Endometrium (tissue), 2 donors: Measurements from ENCODE around the gene ZIC2.

Experiments
- FAIRE-seq: peaks from 2 replicates; lab custom pipeline; 2012; peaks lifted over from hg19 to GRCh38; lab: Jason Lieb, UNC
- donor health status: control.
- donor health status: control.

Gene ZIC2

DNA sequence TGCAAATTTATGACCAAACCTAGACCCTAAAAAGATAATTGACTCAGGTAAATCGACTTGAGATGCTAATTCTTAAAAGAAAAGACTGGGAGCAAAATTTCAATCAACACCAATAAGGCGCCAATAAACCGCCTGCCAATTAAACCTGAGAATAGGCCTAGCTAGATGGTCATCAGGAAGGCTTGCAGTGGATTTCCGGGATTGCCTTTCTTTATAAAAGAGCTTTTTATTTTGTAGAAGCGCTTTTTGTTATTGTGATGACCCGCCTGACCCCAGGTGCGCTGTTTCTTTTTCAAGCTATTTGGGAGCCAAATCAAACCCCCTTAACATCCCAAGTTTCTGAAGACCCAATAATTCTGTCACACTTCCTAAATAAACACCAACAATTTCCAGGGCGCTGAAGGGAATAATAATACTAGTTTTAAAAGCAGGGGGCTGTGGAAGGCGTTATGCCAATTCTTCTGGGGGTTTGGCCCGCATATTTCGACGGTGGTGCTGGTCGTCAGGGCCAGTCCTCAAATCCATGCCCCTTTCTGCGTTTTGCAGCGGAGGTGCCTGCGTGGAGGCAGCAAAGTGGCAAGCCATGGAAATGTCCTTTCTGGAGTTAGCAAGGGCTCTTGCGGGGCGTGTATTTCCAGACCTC is 7.2 kb upstream of the ZIC2 start:
- no peak for FAIRE-seq

DNA sequence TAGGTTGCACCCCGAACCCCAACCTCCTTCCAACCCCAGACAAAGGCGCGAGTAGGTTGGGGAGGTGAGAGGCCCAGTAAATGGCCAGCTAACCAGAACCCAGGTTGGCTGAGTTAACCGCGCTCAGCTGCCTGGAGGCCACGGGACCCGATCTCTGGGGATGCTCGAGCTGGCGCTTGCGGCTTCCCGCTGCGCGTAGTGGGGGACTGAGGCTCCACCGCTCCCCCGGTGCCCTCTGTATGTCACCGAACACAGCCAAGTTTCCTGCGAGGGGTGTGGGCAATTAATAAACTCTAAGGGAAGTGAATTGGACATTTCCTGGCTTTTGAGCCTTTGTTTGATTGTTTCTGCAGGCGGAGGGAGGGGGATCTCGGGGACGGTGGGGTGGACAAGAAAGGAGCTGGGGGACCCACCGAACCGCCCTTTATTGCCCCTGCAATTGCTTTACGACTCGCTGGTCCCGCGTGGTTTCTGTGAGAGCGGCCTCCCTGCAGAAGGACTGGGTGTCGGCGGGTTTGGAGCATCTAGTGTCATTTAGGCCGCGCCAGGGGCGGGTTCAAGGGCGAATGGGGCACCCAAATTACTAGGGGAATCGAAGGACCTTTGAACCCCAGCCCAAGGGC is 6.5 kb upstream of the ZIC2 start:
- no peak for FAIRE-seq

- no peak for FAIRE-seq
Observed at GRCh38 chr13:99975626-99976025, 6.0 kb upstream of the ZIC2 start.

DNA sequence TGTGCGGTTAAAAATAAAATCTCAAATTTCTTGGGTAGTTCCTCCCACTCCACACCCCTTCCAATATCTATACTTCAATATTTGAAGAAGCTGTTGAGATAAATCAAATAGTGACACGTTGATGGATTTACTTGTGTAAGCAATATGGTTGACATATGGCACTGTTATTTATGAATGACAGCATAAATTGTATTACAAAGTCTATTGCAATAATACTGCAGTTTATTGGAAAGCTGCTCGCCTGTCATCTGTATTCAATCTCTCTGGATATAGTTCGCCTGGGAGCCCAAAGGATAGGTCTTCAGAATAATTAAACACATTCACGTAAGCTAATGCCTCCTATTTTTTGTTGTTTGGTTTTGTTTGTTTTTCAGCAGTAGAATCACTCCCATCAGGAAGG is 5.0 kb upstream of the ZIC2 start:
- FAIRE-seq = no peak

GRCh38 chr13:99977334-99977911 is 4.2 kb upstream of the ZIC2 start:
- no peak for FAIRE-seq

DNA sequence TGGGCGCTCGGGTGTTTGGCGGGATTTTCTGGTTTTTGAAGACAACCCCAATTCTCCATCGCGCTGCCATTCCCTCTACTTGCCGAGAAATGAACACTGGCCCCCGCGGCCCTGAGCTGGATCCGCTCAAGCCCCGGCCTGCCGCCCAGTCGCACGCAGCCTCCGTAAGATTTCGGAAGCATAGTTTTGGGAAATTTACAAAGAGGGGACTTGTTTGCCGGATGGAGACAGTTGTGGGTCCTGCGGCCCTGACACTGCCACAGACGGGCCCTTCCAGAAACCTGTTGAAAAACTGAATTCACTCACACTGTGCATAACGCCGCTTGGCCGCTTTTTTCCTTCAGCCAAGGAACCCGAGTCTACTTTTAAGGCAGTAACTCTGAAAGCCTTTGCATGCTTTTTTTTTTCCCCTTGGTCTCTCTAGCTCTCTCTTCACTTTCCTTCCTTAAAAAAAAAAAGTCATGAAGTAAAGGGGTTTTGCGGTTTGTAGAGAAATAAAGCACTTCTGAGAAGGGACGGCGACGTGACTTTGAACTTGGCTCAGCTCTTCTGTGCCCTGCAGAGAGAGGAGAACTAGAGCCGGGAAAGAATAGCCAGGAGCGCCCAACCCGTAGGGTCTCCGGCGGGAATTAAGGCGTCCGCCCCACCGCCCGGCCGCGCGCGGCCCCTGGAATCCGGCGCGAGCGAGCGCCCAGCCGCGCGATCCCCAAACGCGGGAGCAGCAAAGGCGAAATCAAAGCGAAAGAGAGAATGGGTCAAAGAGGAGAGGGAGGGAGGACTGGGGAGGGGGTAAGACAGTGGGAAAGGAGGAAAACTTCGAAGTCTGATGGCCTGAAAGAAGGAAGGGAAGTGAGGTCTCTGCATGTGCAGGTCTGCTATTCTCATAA is 3.4 kb upstream of the ZIC2 start:
- no peak for FAIRE-seq

DNA sequence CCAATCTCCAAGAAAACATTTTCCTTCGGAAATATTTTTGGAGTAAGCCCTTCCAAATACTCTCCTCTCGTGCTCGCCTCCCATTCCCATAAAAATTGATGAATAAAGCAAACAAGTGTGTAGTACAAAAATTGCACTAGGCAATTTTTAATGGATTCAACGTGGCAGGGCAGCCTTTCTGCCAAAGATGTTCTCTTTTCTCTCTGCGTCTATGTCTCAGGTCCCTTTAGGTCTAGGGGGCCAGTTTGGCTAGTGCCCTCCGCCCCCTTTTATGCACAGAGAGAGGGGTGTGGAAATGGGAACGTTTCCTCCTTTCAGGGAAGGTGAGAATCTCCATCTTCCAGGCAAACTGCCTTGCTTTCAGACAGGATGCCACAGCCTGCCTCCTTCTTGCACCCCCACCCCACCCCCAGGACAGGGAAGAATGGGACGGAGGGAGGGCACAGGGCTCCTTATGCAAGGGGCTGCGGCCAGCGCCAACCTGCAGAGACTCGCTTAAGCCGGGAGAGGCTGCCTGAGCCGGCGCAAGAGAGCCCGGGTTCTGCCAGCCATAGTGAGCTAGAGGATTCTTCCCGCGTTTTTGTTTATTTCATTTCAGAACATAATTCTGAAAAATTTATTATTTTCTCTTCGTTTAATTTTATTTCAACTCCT is 2.7 kb upstream of the ZIC2 start:
- FAIRE-seq = no peak

DNA sequence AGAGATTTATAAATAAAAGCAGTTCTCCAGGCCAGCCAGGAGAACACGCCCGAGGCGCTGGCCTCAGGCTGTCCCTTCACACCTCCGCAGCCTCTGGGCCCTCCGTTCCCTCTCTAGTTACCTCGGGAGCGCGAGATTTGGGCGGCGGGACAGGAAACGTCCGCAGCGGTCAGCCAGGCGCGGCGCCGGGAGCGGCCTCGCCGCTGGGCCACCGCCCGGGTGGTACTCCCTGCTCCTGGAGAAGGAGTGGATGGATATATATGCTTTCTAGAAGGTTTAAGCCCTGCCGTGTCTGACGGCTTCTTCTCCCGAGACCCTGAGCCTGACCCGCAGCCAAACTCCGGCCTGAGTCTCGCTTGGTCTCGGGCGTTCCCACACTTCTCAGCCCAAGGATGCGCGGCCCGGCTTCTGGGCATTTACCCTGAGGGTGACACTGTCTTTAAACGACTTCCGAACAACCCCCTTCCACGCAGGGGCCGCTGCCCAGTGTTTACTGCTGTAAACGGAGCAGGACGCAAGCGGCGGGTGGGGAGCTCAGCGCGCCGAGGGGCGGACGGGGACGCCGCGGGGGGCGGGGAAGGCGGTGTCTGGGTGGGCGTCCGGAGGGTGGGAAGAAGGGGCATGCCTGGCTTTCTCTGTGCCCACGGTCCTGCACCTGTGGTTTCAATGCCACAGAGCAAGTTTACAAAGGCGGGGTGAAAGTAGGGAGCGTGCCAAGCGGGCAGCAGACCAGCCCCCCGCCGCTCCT is 2.0 kb upstream of the ZIC2 start:
- FAIRE-seq = no peak

- no peak for FAIRE-seq
Observed at GRCh38 chr13:99980201-99980823, 1.3 kb upstream of the ZIC2 start.

DNA sequence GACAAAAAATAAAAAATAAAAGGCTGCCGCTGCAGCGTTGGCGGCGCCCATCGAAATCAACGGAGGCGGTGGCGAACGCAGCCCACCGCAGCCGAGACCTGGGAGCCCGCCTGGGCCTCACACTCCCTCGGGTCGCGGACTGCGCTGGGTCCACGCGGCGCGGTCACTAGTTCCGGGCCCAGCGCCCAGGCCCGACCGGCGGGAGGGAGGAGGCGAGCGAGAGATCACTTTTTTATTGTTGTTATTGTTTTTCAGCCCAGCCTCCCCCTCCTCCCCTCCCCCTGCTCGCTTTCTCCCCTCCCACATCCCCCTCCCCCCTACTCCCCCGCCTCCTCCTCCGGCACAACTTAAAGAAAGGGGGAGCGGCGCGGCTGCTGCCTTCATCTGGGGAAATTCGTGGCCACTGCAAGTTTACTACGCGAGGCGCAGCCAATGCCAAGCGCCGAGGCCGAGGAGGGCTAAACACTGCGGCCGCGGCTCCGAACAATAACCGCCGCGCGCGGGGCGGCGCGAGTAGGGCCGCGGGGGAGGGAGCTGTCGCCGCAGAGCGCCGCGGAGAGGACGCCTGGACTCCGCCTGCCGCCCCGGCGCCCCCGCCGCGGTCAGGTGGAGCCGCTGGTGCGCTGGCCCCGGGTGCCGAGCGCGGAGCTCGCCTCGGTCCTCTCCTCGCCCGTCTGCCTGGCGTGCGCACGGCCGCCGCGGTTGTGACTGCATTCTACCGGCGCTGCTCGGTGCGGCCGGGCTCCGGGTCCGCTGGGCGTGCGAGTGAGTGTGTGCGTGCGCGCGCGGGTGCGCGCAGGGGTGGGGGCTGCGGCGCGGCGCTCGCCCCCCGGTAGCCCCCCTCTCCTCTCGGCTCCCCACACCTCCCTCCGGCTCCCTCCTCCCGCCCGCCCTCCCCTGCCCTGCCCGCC is 505 bp upstream of the ZIC2 start:
- no peak for FAIRE-seq

DNA sequence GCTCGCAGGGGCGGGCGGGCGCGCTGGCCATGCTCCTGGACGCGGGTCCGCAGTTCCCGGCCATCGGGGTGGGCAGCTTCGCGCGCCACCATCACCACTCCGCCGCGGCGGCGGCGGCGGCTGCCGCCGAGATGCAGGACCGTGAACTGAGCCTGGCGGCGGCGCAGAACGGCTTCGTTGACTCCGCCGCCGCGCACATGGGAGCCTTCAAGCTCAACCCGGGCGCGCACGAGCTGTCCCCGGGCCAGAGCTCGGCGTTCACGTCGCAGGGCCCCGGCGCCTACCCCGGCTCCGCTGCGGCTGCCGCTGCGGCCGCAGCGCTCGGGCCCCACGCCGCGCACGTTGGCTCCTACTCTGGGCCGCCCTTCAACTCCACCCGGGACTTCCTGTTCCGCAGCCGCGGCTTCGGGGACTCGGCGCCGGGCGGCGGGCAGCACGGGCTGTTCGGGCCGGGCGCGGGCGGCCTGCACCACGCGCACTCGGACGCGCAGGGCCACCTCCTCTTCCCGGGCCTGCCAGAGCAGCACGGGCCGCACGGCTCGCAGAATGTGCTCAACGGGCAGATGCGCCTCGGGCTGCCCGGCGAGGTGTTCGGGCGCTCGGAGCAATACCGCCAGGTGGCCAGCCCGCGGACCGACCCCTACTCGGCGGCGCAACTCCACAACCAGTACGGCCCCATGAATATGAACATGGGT is 599 bp downstream of the ZIC2 start:
- no peak for FAIRE-seq

DNA sequence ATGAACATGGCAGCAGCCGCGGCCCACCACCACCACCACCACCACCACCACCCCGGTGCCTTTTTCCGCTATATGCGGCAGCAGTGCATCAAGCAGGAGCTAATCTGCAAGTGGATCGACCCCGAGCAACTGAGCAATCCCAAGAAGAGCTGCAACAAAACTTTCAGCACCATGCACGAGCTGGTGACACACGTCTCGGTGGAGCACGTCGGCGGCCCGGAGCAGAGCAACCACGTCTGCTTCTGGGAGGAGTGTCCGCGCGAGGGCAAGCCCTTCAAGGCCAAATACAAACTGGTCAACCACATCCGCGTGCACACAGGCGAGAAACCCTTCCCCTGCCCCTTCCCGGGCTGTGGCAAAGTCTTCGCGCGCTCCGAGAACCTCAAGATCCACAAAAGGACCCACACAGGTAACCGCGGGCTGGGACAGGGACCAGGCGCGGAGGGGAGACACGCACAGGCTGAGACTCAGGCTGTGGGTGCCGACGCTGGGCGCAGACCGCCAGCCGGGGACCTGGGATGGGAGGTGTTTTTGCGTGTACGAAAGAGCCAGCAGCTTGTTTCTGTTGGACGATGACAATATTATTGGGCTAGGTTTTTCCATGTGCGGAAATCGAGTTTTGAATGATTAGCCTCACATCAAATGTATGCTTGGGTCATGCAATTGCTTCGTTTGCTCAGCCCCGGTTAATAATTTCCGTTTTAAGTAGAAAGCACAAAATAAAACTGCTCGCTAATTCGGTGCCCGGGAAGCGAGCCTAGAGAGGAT is 1.3 kb downstream of the ZIC2 start:
- FAIRE-seq = no peak

DNA sequence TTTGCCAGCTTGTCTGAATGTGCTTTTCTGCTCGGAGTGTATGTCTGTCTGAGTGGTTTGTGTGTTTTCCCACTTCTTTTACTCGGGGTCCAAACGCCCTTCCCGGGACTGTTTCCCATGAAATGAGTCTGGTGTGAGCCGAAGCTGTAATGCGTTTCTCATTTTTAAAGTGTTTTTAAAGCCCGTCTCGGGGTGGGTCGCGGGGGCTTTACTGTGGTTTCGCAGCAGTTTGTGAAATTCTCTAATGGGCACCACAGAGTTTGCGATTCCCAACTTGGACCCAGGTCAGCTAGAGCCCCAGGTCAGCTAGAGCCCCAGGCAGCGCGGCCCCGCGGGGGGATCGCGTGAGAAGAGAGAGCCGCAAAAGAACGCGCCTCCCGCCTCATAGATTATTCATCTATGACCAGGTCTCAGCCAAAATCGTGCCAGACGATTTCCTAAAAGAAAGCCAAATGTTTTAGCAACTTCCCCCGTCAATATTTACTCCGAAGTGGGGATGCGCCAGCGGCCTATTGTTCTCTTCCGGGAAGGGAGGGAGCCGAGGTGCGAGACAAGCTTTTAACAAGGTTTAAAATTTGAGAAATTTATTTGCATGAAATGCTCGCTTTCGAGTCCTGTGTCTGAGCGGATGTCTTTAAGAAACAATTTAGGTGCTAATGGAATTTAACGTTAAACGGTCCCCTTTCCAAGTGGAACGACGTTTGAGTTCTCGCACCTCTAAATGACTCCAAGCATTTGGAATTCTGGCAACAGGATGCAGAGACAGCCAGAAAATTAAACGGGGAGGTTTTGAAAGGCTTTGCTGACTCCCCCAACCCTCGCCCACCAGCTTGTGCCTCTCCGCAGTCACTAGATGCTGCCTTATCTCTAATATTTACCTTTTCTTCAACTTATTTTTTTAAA is 2.2 kb downstream of the ZIC2 start:
- no peak for FAIRE-seq

GRCh38 chr13:99984461-99985240 is 3.1 kb downstream of the ZIC2 start:
- FAIRE-seq = no peak

GRCh38 chr13:99985241-99985874 is 3.8 kb downstream of the ZIC2 start:
- FAIRE-seq = no peak

DNA sequence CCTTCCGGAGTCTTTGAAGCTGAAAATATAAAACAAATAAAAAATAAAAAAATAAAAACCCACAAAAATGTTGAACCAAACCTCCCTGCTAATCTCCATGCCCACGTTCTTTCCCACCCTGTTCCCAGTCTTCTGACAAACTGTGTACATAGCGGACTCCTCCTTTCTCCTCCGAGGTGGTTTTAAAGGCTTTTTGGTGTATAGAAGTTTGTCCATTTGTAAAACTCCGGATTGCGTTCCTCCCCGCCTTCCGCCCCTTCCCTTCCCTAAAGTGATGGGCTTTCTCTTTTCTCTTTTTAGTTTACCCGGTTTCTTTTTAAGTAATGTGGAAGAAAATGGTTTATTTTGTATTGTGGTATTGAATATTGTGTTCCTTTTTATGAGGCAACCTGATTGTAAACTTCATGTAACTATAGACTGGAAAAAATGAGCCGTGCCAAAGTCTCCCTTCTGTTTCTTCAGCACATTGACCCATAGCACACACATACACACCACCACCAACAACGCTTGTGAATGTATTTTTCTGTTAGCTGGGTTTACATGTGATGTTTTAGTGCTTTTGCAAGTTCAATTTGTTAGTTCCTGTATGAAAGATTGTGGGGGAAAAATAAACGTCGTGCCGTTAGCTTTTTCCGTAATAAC is 4.4 kb downstream of the ZIC2 start:
- no peak for FAIRE-seq
